Measurements from ENCODE around the gene TRPV5.

- TF ChIP-seq CTCF (IDR thresholded peaks at IDR 0.05) (no peak), POLR2A (IDR thresholded peaks at IDR 0.05) (no peak), EP300 (IDR thresholded peaks at IDR 0.05; ENCODE audit: low read depth) (no peak), POLR2AphosphoS5 (IDR thresholded peaks at IDR 0.05) (no peak)
Observed at GRCh38 chr7:142933092-142933475, 462 bp downstream of the TRPV5 start.

All from transverse colon (tissue), 4 donors.